ENCODE results near the gene C18orf63.

DNA sequence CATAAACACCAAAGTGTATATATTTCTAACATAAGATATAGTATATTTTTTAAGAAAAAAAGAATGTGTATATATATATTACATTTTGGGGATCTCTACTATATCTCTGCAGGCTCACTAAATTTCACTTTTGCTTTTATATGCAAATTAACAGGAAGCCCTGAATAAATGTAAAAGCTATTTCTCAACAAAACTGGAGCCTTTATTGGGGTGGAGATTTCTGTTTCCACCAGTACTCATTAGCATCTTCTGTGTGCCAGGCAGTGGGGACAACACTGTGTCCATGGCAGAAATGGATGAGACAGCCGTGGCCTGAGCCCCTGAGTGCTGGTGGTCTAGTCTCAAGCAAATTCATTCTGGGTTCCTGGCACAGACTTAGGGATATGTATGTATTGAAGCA is 41.3 kb downstream of the C18orf63 start:
- no peak for TF ChIP-seq CTCF (IDR thresholded peaks at IDR 0.05)
- no peak for TF ChIP-seq POLR2A (IDR thresholded peaks at IDR 0.05)
